Chondrocyte (in vitro differentiated cells): ENCODE measurements around the gene TARS2. TPM values are rescaled to one million over a fixed set of nuclear protein-coding genes. Genes with fewer than 3 reads are reported as not detected.

ENCODE experiments used
- DNase-seq: peaks from one replicate; pipeline ENCODE4 v3.0.0; 2021; ENCODE audit warnings: mixed read lengths, low spot score
- H3K27ac Mint-ChIP-seq: one replicate; pipeline ENCODE4 v1.8.0; 2021; ENCODE audit warnings: mild to moderate bottlenecking, moderate library complexity, mixed read lengths; ENCODE audit not compliant: unreplicated experiment
- H3K27me3 Mint-ChIP-seq: 2 replicates; pipeline ENCODE4 v1.8.0; 2021; ENCODE audit warnings: low read depth, mixed read lengths
- H3K36me3 Mint-ChIP-seq: 2 replicates; pipeline ENCODE4 v1.8.0; 2021; ENCODE audit warnings: low read depth, mixed read lengths
- H3K4me1 Mint-ChIP-seq: 2 replicates; pipeline ENCODE4 v1.8.0; 2021; ENCODE audit warnings: low read depth, mild to moderate bottlenecking, mixed read lengths
- H3K4me3 Mint-ChIP-seq: one replicate; pipeline ENCODE4 v1.8.0; 2021; ENCODE audit warnings: mild to moderate bottlenecking, moderate library complexity, mixed read lengths; ENCODE audit not compliant: unreplicated experiment
- H3K9me3 Mint-ChIP-seq: 2 replicates; pipeline ENCODE4 v1.8.0; 2021; ENCODE audit warnings: low read depth, mixed read lengths
- CTCF ChIP-seq: fragments of 200-600 bp; sonication (generic); IDR thresholded peaks from 2 replicates; pipeline ENCODE4 v1.5.0; 2021; ENCODE audit warnings: antibody characterized with exemption, mild to moderate bottlenecking, moderate library complexity
- total RNA-seq: library from RNA; stranded (reverse); gene quantifications from 3 replicates; pipeline ENCODE4 v1.2.1, GENCODE V29; 2021

Gene TARS2
- total RNA-seq, 1 donor from 2014 or later, result 13.6 TPM

GRCh38 chr1:150474869-150475268 is 12.3 kb upstream of the TARS2 start:
- H3K4me1 Mint-ChIP-seq, result no peaks in the 10 kb centered on the region
- H3K27me3 Mint-ChIP-seq, result no peaks in the 10 kb centered on the region

GRCh38 chr1:150476754-150477153 is 10.5 kb upstream of the TARS2 start:
- peaks cover 12% of the 10 kb centered on the region for H3K36me3 Mint-ChIP-seq
- DNase-seq, result no peak
- no peaks in the 10 kb centered on the region for H3K27me3 Mint-ChIP-seq
- H3K9me3 Mint-ChIP-seq, result no peaks in the 10 kb centered on the region
- no peak overlapping the region for H3K27ac Mint-ChIP-seq
- TF ChIP-seq CTCF, result no peak
- H3K4me1 Mint-ChIP-seq, result no peaks in the 10 kb centered on the region
- H3K4me3 Mint-ChIP-seq, result no peak overlapping the region

More at GRCh38 chr1:150474869-150475268, 12.3 kb upstream of the TARS2 start:
- no peak for TF ChIP-seq CTCF
- Mint-ChIP-seq H3K36me3 (peaks cover 29% of the 10 kb centered on the region), H3K9me3 (no peaks in the 10 kb centered on the region), H3K4me3 (no peak overlapping the region), H3K27ac (no peak overlapping the region)
- no peak for DNase-seq

GRCh38 chr1:150477320-150477719 is 9.9 kb upstream of the TARS2 start:
- Mint-ChIP-seq H3K27ac (no peak overlapping the region), H3K9me3 (no peaks in the 10 kb centered on the region), H3K36me3 (peaks cover 6% of the 10 kb centered on the region), H3K27me3 (no peaks in the 10 kb centered on the region), H3K4me3 (no peak overlapping the region), H3K4me1 (no peaks in the 10 kb centered on the region)
- DNase-seq, result no peak
- no peak for TF ChIP-seq CTCF

- Mint-ChIP-seq H3K9me3 (no peaks in the 10 kb centered on the region), H3K36me3 (peaks cover 2% of the 10 kb centered on the region), H3K4me3 (no peak overlapping the region), H3K27me3 (no peaks in the 10 kb centered on the region), H3K27ac (no peak overlapping the region), H3K4me1 (no peaks in the 10 kb centered on the region)
- no peak for TF ChIP-seq CTCF
- DNase-seq, result no peak
Observed at GRCh38 chr1:150477733-150478132, 9.5 kb upstream of the TARS2 start.

GRCh38 chr1:150479370-150479769 is 7.8 kb upstream of the TARS2 start:
- Mint-ChIP-seq H3K36me3 (no peaks in the 10 kb centered on the region), H3K27me3 (no peaks in the 10 kb centered on the region), H3K4me3 (no peak overlapping the region), H3K27ac (no peak overlapping the region), H3K9me3 (no peaks in the 10 kb centered on the region), H3K4me1 (no peaks in the 10 kb centered on the region)
- DNase-seq, result no peak
- TF ChIP-seq CTCF, result no peak
